Activated naive CD4-positive, alpha-beta T cell treated with anti-CD3 and anti-CD28 coated beads, Interleukin-2, amount 50 U/mL, for 16 hours (primary cell): ENCODE measurements around the gene TMC3.
"Not testable (repeated sequence)": the region's sequence is repeated elsewhere in the genome, so short reads cannot be mapped to it uniquely, and the experiment has no call there.

Experiments used
- DNase-seq: peaks from one replicate; pipeline ENCODE4 v3.0.0-alpha.2; 2020

Gene TMC3

GRCh38 chr15:81384891-81385720 lies 11.1 kb upstream of the TMC3 start:
- DNase-seq = no peak

- DNase-seq = no peak
Measured at GRCh38 chr15:81381720-81382119, 7.7 kb upstream of the TMC3 start.

GRCh38 chr15:81380668-81381067 lies 6.7 kb upstream of the TMC3 start:
- no peak for DNase-seq

GRCh38 chr15:81380203-81380602 lies 6.2 kb upstream of the TMC3 start:
- no peak for DNase-seq

- no peak for DNase-seq
Measured at GRCh38 chr15:81379269-81379668, 5.3 kb upstream of the TMC3 start.

- DNase-seq = no peak
Measured at GRCh38 chr15:81378443-81378842, 4.4 kb upstream of the TMC3 start.

GRCh38 chr15:81377871-81378270 lies 3.9 kb upstream of the TMC3 start:
- DNase-seq = no peak

- DNase-seq = no peak
Measured at GRCh38 chr15:81376231-81376630, 2.2 kb upstream of the TMC3 start.

- no peak for DNase-seq
Measured at GRCh38 chr15:81375461-81375860, 1.4 kb upstream of the TMC3 start.

GRCh38 chr15:81373176-81373575 lies 837 bp downstream of the TMC3 start:
- no peak for DNase-seq

GRCh38 chr15:81372575-81372974 lies 1.4 kb downstream of the TMC3 start:
- no peak for DNase-seq

- DNase-seq = no peak
Measured at GRCh38 chr15:81363718-81364500, 10.1 kb downstream of the TMC3 start.

- DNase-seq = no peak
Measured at GRCh38 chr15:81363276-81363675, 10.7 kb downstream of the TMC3 start.

- no peak for DNase-seq
Measured at GRCh38 chr15:81362790-81363189, 11.2 kb downstream of the TMC3 start.

GRCh38 chr15:81361891-81362290 lies 12.1 kb downstream of the TMC3 start:
- no peak for DNase-seq

- DNase-seq = no peak
Measured at GRCh38 chr15:81360491-81360890, 13.5 kb downstream of the TMC3 start.

- no peak for DNase-seq
Measured at GRCh38 chr15:81358248-81358647, 15.8 kb downstream of the TMC3 start.

- DNase-seq = no peak
Measured at GRCh38 chr15:81357180-81357686, 16.8 kb downstream of the TMC3 start.

- DNase-seq = no peak
Measured at GRCh38 chr15:81356252-81356651, 17.8 kb downstream of the TMC3 start.

GRCh38 chr15:81351651-81352050 lies 22.4 kb downstream of the TMC3 start:
- DNase-seq = no peak

- DNase-seq = no peak
Measured at GRCh38 chr15:81349271-81349670, 24.7 kb downstream of the TMC3 start.

GRCh38 chr15:81348691-81349090 lies 25.3 kb downstream of the TMC3 start:
- not testable (repeated sequence) for DNase-seq

GRCh38 chr15:81347910-81348309 lies 26.1 kb downstream of the TMC3 start:
- no peak for DNase-seq

GRCh38 chr15:81346611-81347010 lies 27.4 kb downstream of the TMC3 start:
- no peak for DNase-seq
